Measurements from ENCODE around the gene ZBTB22.

Gene ZBTB22

DNA sequence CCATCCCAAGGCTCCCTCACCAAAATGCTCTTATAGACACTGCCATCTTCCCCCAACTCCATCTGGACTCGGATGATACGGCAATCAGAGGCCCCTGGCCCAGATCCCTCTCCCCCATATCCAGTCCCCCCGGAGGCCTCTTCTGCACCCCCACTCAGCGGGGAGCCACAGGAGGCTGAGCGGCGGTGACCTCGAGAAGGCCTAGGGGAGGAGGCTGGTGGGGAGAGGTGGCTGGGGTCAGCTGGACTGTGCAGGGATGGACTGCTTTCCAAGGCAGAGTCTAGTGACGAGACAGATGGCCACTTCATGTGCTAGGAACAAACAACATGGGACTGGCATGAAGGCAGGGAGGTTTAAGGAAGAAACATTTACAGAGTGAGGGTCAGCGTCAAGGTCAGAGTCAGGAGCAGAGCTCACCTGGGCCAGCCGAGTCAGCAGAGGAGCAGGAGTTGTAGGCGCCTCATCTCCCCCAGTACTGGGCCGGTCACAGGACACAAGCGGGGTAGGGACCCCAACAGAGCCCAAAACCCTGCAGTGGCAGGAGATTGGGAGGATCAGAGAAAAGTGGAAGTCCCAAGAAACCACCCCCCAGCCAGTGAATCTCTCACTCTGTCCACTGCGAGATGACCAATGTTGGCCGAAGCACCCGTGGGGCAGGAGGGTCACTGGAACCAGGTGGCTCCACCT is 24.4 kb downstream of the ZBTB22 start:
- DNase-seq (ENCODE audit: low read depth), result no peak
- TF ChIP-seq, protein P1, sequence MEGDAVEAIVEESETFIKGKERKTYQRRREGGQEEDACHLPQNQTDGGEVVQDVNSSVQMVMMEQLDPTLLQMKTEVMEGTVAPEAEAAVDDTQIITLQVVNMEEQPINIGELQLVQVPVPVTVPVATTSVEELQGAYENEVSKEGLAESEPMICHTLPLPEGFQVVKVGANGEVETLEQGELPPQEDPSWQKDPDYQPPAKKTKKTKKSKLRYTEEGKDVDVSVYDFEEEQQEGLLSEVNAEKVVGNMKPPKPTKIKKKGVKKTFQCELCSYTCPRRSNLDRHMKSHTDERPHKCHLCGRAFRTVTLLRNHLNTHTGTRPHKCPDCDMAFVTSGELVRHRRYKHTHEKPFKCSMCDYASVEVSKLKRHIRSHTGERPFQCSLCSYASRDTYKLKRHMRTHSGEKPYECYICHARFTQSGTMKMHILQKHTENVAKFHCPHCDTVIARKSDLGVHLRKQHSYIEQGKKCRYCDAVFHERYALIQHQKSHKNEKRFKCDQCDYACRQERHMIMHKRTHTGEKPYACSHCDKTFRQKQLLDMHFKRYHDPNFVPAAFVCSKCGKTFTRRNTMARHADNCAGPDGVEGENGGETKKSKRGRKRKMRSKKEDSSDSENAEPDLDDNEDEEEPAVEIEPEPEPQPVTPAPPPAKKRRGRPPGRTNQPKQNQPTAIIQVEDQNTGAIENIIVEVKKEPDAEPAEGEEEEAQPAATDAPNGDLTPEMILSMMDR (IDR thresholded peaks at IDR 0.05; ENCODE audit: insufficient read depth, low read depth, low read length, missing control alignments), result no peak
- no peak overlapping the region for H3K4me3 ChIP-seq (ENCODE audit: low read depth, low read length)

- TF ChIP-seq, protein P1 (IDR thresholded peaks at IDR 0.05; ENCODE audit: insufficient read depth, low read depth, low read length, missing control alignments), result no peak
- peak overlapping the region; percentile 79 for H3K4me3 ChIP-seq (ENCODE audit: low read depth, low read length)
- DNase-seq (ENCODE audit: low read depth), result no peak
Observed at GRCh38 chr6:33290459-33290858, 27.1 kb downstream of the ZBTB22 start.

DNA sequence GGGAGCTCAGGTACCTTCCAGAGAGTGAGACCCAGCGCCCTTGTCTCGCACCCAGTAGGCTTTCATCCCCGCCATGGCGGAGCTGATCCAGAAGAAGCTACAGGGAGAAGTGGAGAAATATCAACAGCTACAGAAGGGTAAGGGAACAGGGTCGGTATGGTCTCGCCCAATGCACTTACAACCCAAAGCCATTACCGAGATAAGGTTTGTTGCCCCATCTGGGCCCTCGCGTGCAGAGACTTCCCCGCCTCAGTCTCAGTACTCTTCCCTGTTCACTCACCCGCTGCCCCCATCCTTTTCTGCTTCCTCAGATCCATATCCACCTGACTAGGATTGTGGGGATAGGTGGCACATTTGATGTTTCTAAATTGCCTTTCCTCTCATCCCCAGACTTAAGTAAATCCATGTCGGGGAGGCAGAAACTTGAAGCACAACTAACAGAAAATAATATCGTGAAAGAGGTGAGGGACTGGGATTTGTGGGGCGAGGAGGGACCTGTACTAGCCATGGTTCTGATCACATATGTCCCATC is 27.7 kb downstream of the ZBTB22 start:
- H3K4me3 ChIP-seq (ENCODE audit: low read depth, low read length), result peak overlapping the region; percentile 79
- TF ChIP-seq, protein P1 (IDR thresholded peaks at IDR 0.05; ENCODE audit: insufficient read depth, low read depth, low read length, missing control alignments), result no peak
- DNase-seq (ENCODE audit: low read depth), result no peak

DNA sequence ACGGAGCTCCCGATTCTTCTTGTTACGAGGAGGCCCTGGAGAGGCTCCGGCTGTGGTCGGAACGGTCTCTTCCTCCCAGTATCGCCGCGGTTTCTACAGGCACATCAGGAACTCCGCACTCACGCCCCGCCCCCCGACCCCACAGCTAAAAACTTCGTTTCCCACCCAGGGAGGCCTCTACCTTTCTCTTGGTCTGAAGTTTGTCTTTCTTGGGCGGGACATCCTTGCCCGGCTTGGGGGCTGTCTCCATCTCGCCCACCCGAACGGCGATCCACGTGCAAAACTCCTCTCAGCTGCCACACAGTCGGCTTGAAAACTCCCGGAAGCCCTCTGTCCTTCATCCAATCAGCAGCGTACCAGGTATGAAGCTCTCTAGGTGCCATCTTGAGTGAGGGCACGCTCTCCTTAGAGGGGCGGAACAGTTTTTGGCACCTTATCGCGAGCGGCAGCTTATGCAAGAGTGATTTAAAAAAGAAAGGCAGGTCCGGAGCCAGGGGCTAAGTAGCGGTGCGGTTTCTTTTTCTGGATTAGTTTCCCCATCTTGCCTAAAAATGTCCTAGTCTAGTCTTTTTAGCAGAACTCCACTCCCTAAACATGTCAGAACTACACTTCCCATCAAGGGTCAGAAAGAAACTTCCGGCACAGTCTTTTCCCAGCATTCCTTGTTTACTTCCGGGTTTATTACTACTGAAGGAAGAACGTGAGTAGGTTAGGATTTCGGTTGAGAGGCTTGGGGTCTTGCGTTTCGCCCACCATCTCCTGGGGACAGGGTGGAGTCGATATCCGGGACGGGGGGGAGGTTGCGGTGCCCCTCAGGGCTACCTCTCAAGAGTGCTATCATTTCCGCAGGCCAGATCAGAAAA is 28.4 kb downstream of the ZBTB22 start, which contains the start of the genes PFDN6 and WDR46:
Gene PFDN6 (plus strand): TSS at position 681 of the 863 bp plus-strand sequence. CDS start 256 bp downstream, outside the sequence.
Gene WDR46 (minus strand): TSS at position 319 of the 863 bp plus-strand sequence. CDS start 69 bp downstream, at position 250.
- peak within 1 kb of the TSS; percentile 79 for H3K4me3 ChIP-seq (ENCODE audit: low read depth, low read length)
- peak; percentile 92 for DNase-seq (ENCODE audit: low read depth)
- TF ChIP-seq, protein P1 (IDR thresholded peaks at IDR 0.05; ENCODE audit: insufficient read depth, low read depth, low read length, missing control alignments), result no peak

DNA sequence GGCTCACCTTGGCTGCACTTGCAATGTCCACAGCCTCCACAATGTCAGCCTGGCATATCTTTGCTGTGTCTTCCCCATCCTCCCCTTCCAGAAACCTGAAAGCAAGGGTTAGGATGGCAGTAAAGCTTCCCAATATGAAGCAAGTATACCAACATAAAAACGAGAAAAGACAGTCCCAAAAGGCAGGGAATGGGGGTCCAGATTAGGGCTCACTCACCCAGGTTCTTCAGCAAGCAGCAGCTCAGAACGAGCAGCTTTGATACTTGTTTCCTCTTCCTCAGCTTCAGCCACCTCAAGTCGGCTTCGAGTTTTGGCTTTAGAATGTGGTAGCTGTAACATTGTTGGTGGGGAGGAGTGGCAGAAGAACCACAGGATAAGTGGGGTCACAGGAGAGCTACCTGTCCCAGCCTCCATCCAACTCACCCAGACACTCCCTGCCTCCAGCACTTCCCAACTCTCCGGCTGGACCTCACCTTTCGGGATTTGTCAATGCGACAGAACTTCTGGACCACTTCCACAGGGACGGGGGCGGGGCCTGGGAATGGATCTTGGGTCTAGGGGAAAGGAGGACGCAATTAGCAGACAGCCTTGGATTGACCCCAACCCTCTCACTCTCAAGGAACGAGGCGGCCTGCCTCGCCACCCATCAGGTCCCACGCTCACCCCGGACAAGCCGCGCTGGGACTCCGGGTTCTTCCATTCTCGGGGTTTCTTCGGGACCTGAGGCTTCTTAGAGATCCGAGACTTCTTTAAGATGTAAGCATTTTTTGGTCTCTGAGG is 29.2 kb downstream of the ZBTB22 start:
- peak overlapping the region; percentile 79 for H3K4me3 ChIP-seq (ENCODE audit: low read depth, low read length)
- no peak for DNase-seq (ENCODE audit: low read depth)
- TF ChIP-seq, protein P1 (IDR thresholded peaks at IDR 0.05; ENCODE audit: insufficient read depth, low read depth, low read length, missing control alignments), result no peak
